Activated CD4-positive, alpha-beta memory T cell treated with anti-CD3 and anti-CD28 coated beads for 36 hours (primary cell): Measurements from ENCODE around the gene TSG101. TPM values are rescaled to one million over a fixed set of nuclear protein-coding genes. Genes with fewer than 3 reads are reported as not detected.

ENCODE experiments used
- CTCF ChIA-PET: fragments of 350-600 bp; sonication (Branson Sonifier 250); formaldehyde crosslinking; loops from one replicate; lab custom pipeline; 2021; ENCODE audit warnings: antibody characterized with exemption, inconsistent platforms; lab: Charles Lee
- POLR2A ChIA-PET: fragments of 350-600 bp; sonication (Branson Sonifier 250); formaldehyde crosslinking; loops from one replicate; lab custom pipeline; 2021; ENCODE audit warnings: antibody characterized with exemption; lab: Charles Lee
- DNase-seq: peaks from one replicate; pipeline ENCODE4 v3.0.0-alpha.2; 2020
- H3K27ac Mint-ChIP-seq: one replicate; pipeline ENCODE4 v1.8.0; 2021; ENCODE audit warnings: mixed read lengths
- H3K27me3 Mint-ChIP-seq: one replicate; pipeline ENCODE4 v1.8.0; 2021; ENCODE audit warnings: mixed read lengths
- H3K36me3 Mint-ChIP-seq: one replicate; pipeline ENCODE4 v1.8.0; 2021; ENCODE audit warnings: mixed read lengths
- H3K4me1 Mint-ChIP-seq: one replicate; pipeline ENCODE4 v1.8.0; 2021; ENCODE audit warnings: low read depth, mixed read lengths
- H3K4me3 Mint-ChIP-seq: one replicate; pipeline ENCODE4 v1.8.0; 2021; ENCODE audit warnings: mild to moderate bottlenecking, mixed read lengths
- H3K9me3 Mint-ChIP-seq: one replicate; pipeline ENCODE4 v1.8.0; 2021; ENCODE audit warnings: mixed read lengths
- intact Hi-C: fragments of 100-400 bp; cut with micrococcal nuclease; formaldehyde crosslinking; loops from one replicate; pipeline ENCODE4 v1.15.1; 2023
- total RNA-seq, 2 experiments: library from RNA; stranded (reverse); gene quantifications; one replicate each; pipeline ENCODE4 v1.2.3, GENCODE V29; 2021

The TSG101 gene
- total RNA-seq, 2 experiments from 2014 or later = 41.7 to 45.6 TPM

DNA sequence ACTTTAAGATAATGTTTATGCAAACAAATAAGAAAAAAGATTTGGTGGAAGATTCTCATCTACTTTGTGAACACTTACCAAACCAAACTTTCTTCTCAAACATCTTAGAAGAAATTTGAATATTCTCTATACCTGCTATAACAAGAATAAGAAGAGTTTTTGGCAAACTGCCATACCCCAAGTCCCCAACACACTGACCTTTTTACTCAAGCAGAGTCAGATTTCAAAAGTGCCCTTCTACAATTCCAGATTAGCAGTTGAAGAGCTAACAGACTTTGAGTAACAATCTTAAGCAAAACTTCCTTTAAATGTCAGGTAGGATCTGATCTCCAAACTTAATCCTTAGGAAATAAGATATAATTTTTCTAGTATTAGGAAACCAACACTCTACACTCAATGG lies 33.9 kb downstream of the TSG101 start:
- H3K36me3 Mint-ChIP-seq = peaks cover 32% of the 10 kb centered on the region

DNA sequence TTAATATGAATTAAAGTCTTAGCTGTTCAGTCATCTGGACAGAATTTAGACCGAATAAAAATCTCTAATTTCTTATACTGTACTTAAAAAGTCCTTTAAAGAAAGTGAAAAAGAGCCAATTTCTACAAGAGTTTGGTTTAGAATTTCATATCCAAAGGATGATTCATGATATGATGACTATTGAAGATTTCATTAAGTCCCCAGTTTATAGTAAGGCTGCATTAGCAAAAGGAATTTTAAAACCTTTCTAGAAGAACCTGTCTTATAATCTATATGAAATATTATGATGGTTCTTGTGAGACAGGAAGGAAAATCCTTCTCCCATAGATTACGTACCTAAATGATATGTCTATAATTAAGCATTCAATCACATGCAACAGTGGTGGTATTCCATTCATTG lies 34.8 kb downstream of the TSG101 start:
- H3K36me3 Mint-ChIP-seq = peaks cover 35% of the 10 kb centered on the region
- H3K27ac Mint-ChIP-seq = no peak overlapping the region
- H3K4me1 Mint-ChIP-seq = peaks cover 4% of the 10 kb centered on the region
- ChIA-PET CTCF (no interaction called here), POLR2A (no interaction called here)
- DNase-seq = no peak
- no peaks in the 10 kb centered on the region for H3K27me3 Mint-ChIP-seq
- intact Hi-C loops = no loop called here
- no peaks in the 10 kb centered on the region for H3K9me3 Mint-ChIP-seq
- no peak overlapping the region for H3K4me3 Mint-ChIP-seq

More for the DNA sequence above, 33.9 kb downstream of the TSG101 start:
- CTCF ChIA-PET = interaction anchor here (1.3 kb wide), 1 partner anchor 235 kb away, joined by 3 read pairs; no protein-coding TSS in a partner anchor
- Mint-ChIP-seq H3K4me3 (no peak overlapping the region), H3K27me3 (no peaks in the 10 kb centered on the region), H3K9me3 (no peaks in the 10 kb centered on the region), H3K4me1 (peaks cover 4% of the 10 kb centered on the region), H3K27ac (peak overlapping the region; percentile 38)
- POLR2A ChIA-PET = no interaction called here
- intact Hi-C loops = no loop called here
- no peak for DNase-seq

DNA sequence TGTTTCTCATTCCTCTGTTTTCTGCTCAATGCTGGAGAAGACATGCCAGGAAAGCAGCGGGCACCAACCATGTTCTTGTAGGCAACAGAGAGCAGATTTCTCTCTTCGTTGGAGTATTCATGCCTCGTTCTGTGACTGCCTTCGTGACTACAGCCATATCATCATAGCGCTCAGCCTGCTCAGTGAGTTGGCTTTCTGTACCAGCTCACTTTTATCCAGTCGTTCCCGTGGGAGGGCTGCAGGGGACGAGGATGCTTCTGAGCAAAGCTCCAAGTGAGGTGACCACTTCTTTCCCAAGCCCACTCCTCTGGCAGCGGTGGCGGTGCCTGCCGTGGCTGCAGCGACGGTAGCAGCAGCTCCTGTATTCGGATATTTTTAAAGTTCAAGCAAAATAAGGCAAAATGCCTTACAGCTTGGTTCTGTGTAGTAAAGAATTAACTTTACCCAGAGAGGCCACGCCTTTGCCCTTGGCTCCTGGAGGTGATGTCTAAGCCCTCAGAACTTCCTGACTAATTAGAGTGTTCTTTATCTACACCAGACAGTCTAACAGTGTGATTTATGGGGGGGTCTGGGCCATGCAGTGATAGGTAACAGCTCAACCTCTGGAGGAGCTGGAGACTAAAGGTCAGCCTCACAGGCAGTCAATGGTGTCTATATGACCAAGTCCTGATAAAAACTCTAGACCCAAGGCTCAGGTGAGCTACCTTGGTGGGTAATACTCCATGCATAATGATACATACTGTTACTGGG lies 35.8 kb downstream of the TSG101 start:
- Mint-ChIP-seq H3K9me3 (no peaks in the 10 kb centered on the region), H3K4me1 (peaks cover 9% of the 10 kb centered on the region), H3K36me3 (peaks cover 35% of the 10 kb centered on the region), H3K27me3 (no peaks in the 10 kb centered on the region), H3K27ac (no peak overlapping the region), H3K4me3 (no peak overlapping the region)
- CTCF ChIA-PET = interaction anchor here (0.9 kb wide), 1 partner anchor 760 kb away, joined by 3 read pairs; no protein-coding TSS in a partner anchor
- intact Hi-C loops = no loop called here
- POLR2A ChIA-PET = no interaction called here
- DNase-seq = no peak

DNA sequence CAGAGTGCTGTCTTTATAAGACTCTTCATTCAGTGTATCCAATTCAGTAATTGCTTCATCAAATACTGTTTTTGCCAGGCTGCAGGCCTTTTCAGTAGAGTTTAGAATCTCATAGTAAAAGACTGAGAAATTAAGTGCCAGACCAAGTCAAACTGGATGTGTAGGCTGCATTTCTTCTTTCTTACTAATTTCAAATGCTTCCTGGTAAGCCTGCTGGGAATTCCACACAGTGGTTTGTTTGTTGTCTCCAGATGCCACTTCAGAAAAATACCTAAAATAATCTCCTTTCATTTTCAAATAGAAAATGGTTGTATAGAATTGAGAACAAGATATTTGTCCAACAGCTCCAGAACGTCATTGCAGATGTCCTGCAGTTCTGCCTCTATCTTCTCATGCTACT lies 36.4 kb downstream of the TSG101 start:
- Mint-ChIP-seq H3K36me3 (peaks cover 35% of the 10 kb centered on the region), H3K27ac (no peak overlapping the region), H3K27me3 (no peaks in the 10 kb centered on the region), H3K4me1 (peaks cover 11% of the 10 kb centered on the region), H3K9me3 (no peaks in the 10 kb centered on the region), H3K4me3 (no peak overlapping the region)
- DNase-seq = no peak
- CTCF ChIA-PET = no interaction called here
- intact Hi-C loops = no loop called here
- POLR2A ChIA-PET = no interaction called here

DNA sequence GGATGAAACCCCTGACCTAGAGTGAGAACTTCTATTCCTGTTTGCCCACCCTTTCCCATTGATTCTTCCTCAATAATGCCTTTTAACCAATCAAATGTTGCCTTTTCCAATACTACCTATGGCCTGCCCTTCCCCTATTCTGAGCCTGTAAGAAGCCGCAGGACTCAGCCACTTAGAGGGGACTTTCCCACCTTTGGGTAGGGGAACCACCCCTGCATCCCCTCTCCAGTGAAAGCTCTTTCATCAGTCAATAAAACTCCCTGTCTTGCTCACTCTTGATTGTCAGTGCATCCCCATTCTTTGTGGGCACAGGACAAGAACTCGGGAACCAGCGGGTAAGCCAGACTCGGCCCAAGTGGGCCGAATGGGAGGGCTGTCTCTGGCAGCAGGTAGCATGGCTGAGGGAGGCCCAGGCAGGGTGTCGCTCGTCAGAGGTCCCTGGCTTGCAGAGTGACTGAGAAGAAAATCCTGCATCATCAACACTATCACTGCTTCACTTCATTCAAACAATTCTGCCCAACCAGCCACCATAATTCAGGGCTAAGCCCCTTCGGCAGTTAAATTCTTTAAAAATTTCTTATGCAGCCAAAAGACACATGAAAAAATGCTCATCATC lies 40.7 kb downstream of the TSG101 start:
- POLR2A ChIA-PET = no interaction called here
- no peaks in the 10 kb centered on the region for H3K27me3 Mint-ChIP-seq
- intact Hi-C loops = no loop called here
- peaks cover 47% of the 10 kb centered on the region for H3K36me3 Mint-ChIP-seq
- no peak overlapping the region for H3K4me3 Mint-ChIP-seq
- no peak overlapping the region for H3K27ac Mint-ChIP-seq
- H3K4me1 Mint-ChIP-seq = peaks cover 11% of the 10 kb centered on the region
- CTCF ChIA-PET = no interaction called here
- no peaks in the 10 kb centered on the region for H3K9me3 Mint-ChIP-seq
- DNase-seq = peak; percentile 21

DNA sequence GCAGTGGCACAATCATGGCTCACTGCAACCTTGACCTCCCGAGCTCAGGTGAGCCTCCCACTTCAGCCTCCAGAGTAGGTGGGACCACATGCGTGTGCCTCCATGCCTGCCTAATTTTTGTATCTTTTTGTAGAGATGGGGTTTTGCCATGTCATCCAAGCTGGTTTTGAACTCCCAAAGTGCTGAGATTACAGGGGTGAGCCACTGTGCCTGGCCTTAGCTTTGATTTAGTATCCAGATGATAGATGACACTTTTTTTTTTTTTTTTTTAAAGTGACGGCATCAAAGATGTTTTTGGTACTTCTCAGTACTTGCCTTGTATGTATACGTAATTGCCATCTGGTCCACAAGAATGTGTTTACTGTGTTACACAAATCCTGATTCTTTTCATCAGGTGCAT lies 47.7 kb downstream of the TSG101 start:
- Mint-ChIP-seq H3K36me3 (peaks cover 47% of the 10 kb centered on the region), H3K27me3 (no peaks in the 10 kb centered on the region), H3K27ac (no peak overlapping the region), H3K4me3 (no peak overlapping the region), H3K4me1 (no peaks in the 10 kb centered on the region), H3K9me3 (no peaks in the 10 kb centered on the region)
- POLR2A ChIA-PET = interaction anchor here (0.6 kb wide), 1 partner anchor 23 kb away, joined by 3 read pairs; no protein-coding TSS in a partner anchor
- DNase-seq = no peak
- intact Hi-C loops = no loop called here
- CTCF ChIA-PET = interaction anchor here (1.5 kb wide), 1 partner anchor 235 kb away, joined by 5 read pairs; no protein-coding TSS in a partner anchor

DNA sequence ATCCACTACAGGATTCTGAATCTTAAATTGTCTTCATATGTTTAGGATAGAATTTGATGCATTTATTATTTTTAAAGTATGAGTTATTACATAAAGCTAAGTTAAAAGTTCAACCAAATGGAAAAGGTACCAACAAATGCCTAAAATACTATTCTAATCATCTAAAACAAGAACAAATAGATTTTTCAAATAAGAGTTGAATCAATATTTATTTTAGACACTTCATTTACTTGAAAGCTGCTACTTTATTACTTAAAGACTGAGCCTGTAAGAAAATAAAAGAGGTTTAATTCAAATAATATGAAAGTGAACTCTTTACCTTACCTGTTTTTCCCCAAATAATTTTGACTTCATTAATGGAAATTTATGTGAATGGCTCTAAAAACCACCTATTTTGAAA lies 54.2 kb downstream of the TSG101 start:
- no peak for DNase-seq
- H3K27me3 Mint-ChIP-seq = no peaks in the 10 kb centered on the region

DNA sequence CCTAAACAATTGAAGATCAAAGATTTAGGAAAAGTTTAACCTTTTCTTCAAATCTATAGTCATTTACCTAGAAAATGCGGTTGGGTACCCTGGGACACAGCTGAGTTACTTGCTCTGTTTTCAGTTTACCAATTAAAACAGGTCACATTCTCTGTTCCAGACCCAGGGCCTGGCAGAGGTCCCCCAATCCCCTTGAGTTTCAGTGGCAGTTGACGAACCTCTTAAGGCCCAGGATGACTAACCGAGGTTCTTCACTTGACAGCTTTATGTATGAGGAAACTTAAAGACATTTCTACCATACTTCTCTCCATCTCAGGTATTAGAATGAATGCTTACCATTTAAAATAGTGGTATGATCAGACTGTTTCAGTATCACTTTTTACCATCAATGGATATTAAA lies 54.7 kb downstream of the TSG101 start:
- no peaks in the 10 kb centered on the region for H3K9me3 Mint-ChIP-seq
- no peak overlapping the region for H3K27ac Mint-ChIP-seq
- H3K4me1 Mint-ChIP-seq = peaks cover 18% of the 10 kb centered on the region
- intact Hi-C loops = no loop called here
- H3K27me3 Mint-ChIP-seq = no peaks in the 10 kb centered on the region
- peak; percentile 69 for DNase-seq
- no peak overlapping the region for H3K4me3 Mint-ChIP-seq
- H3K36me3 Mint-ChIP-seq = peaks cover 7% of the 10 kb centered on the region
- CTCF ChIA-PET = no interaction called here
- POLR2A ChIA-PET = no interaction called here

More for the DNA sequence above, 54.2 kb downstream of the TSG101 start:
- no peak overlapping the region for H3K4me3 Mint-ChIP-seq
- intact Hi-C loops = no loop called here
- peaks cover 18% of the 10 kb centered on the region for H3K4me1 Mint-ChIP-seq
- ChIA-PET POLR2A (no interaction called here), CTCF (no interaction called here)
- H3K9me3 Mint-ChIP-seq = no peaks in the 10 kb centered on the region
- no peak overlapping the region for H3K27ac Mint-ChIP-seq
- peaks cover 7% of the 10 kb centered on the region for H3K36me3 Mint-ChIP-seq

DNA sequence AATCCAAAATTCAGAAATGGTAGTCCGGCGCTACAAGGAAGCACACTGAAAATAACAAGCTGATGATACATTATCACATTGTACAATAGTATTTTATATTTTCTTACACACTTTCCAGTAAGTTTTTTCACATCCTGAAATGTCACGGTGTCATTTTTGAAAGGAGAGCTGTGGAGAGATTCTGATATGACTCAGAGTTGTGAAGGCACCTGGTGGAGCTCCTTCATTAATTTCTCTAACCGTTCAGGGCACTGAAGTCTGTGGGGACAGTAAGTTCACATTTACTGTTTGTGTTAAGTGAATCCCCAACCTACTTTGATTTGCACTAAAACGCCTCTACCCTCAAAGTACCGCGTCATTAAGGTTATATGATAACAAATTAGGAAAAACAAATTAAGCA lies 57.8 kb downstream of the TSG101 start:
- no peak for DNase-seq
- H3K27me3 Mint-ChIP-seq = no peaks in the 10 kb centered on the region
- ChIA-PET CTCF (interaction anchor here (1.3 to 2.2 kb wide), 2 partner anchors 225 to 353 kb away, joined by 3 to 7 read pairs; no protein-coding TSS in a partner anchor), POLR2A (interaction anchor here (0.8 to 1.1 kb wide), 2 partner anchors 57 to 73 kb away, joined by 3 read pairs; partner anchors contain the start of gene TSG101)
- no peak overlapping the region for H3K27ac Mint-ChIP-seq
- intact Hi-C loops = loop anchor here (5.0 kb wide), 1 partner anchor 148 kb away; no protein-coding TSS in a partner anchor
- H3K4me3 Mint-ChIP-seq = no peak overlapping the region
- peaks cover 21% of the 10 kb centered on the region for H3K4me1 Mint-ChIP-seq
- no peaks in the 10 kb centered on the region for H3K9me3 Mint-ChIP-seq
- no peaks in the 10 kb centered on the region for H3K36me3 Mint-ChIP-seq

DNA sequence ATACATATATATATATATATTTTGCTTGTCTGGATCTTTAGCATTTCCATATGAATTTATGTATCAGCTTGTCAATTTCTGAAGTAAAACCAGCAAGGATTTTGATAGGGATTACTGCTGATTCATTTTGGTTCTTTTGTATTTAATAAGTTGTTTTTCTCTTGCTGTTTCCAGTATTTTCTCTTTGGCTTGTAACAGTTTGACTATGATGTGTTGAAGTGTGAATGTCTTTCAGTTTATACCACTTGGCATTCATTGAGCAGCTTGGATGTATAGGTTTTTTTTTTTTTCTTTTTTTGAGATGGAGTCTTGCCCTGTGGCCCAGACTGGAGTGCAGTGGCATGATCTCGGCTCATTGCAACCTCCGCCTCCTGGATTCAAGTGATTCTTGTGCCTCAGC lies 58.7 kb downstream of the TSG101 start:
- H3K4me3 Mint-ChIP-seq = no peak overlapping the region
- no peak for DNase-seq
- H3K36me3 Mint-ChIP-seq = no peaks in the 10 kb centered on the region
- ChIA-PET CTCF (interaction anchor here (0.6 to 2.2 kb wide), 2 partner anchors 225 to 273 kb away, joined by 3 to 7 read pairs; no protein-coding TSS in a partner anchor), POLR2A (interaction anchor here (1.7 kb wide), 1 partner anchor 85 kb away, joined by 5 read pairs; no protein-coding TSS in a partner anchor)
- intact Hi-C loops = loop anchor here (5.0 kb wide), 1 partner anchor 149 kb away; no protein-coding TSS in a partner anchor
- H3K27me3 Mint-ChIP-seq = no peaks in the 10 kb centered on the region
- no peaks in the 10 kb centered on the region for H3K9me3 Mint-ChIP-seq
- H3K4me1 Mint-ChIP-seq = peaks cover 21% of the 10 kb centered on the region
- peak overlapping the region; percentile 69 for H3K27ac Mint-ChIP-seq

DNA sequence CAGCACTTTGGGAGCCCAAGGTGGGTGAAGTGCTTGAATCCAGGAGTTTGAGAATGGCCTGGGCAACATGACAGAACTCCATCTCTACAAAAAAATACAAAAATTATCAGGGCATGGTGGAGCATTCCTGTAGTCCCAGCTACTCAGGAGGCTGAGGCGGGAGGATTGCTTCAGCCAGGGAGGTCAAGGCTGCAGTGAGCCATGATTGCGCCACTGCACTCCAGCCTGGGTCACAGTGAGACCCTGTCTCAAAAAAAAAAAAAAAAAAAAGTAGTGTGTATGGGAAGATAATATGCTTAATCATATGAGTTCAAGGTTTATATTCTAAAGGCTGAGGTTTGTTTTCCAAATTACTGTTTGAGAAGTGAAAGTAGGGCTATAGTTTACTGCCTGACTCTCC lies 60.3 kb downstream of the TSG101 start:
- no peak overlapping the region for H3K27ac Mint-ChIP-seq
- ChIA-PET CTCF (no interaction called here), POLR2A (interaction anchor here (1.7 kb wide), 1 partner anchor 83 kb away, joined by 5 read pairs; no protein-coding TSS in a partner anchor)
- H3K36me3 Mint-ChIP-seq = no peaks in the 10 kb centered on the region
- intact Hi-C loops = loop anchor here (5.0 kb wide), 1 partner anchor 151 kb away; no protein-coding TSS in a partner anchor
- H3K9me3 Mint-ChIP-seq = no peaks in the 10 kb centered on the region
- H3K4me1 Mint-ChIP-seq = peaks cover 15% of the 10 kb centered on the region
- no peak overlapping the region for H3K4me3 Mint-ChIP-seq
- DNase-seq = no peak
- no peaks in the 10 kb centered on the region for H3K27me3 Mint-ChIP-seq

DNA sequence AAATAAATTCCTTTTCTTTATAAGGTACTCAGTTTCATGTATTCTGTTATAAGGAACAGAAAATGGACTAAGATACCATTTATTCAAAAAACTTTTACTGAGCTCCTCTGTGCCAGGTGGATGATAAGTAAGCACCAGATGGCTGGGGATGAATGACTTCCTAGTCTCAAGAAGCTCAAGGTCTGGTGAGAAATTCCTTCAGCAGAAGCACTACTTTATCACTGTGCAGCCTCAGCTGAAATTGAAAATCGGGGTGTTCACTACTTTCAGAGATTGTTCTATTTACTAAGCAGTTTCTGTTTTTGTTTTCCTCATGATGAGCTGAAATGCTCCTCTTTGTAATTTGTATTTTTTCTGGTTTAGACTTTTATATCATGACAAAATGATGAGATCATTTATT lies 63.3 kb downstream of the TSG101 start:
- H3K27ac Mint-ChIP-seq = no peak overlapping the region
- no peak overlapping the region for H3K4me3 Mint-ChIP-seq
- intact Hi-C loops = no loop called here
- POLR2A ChIA-PET = no interaction called here
- DNase-seq = no peak
- peaks cover 8% of the 10 kb centered on the region for H3K4me1 Mint-ChIP-seq
- no peaks in the 10 kb centered on the region for H3K27me3 Mint-ChIP-seq
- no peaks in the 10 kb centered on the region for H3K36me3 Mint-ChIP-seq
- CTCF ChIA-PET = interaction anchor here (0.6 kb wide), 1 partner anchor 258 kb away, joined by 8 read pairs; no protein-coding TSS in a partner anchor
- no peaks in the 10 kb centered on the region for H3K9me3 Mint-ChIP-seq
